H9 (cell line): Measurements from ENCODE around the gene ASTN2. TPM values are rescaled to one million over a fixed set of nuclear protein-coding genes. Genes with fewer than 3 reads are reported as not detected.

Experiments used
- DNase-seq: peaks from one replicate; pipeline ENCODE4 v3.0.0-alpha.2; 2017
- H2AFZ ChIP-seq: one replicate; pipeline ENCODE4 v1.6.1; 2013; ENCODE audit warnings: mild to moderate bottlenecking, low read length, control low read depth, moderate library complexity
- H2AK5ac ChIP-seq: 2 replicates; pipeline ENCODE4 v1.6.1; 2013; ENCODE audit warnings: low read length, control low read depth, mixed read lengths; ENCODE audit not compliant: insufficient read length
- H2BK120ac ChIP-seq: one replicate; pipeline ENCODE4 v1.6.1; 2013; ENCODE audit warnings: low read depth, mild to moderate bottlenecking, low read length, control low read depth, inconsistent platforms; ENCODE audit not compliant: poor library complexity, severe bottlenecking
- H2BK12ac ChIP-seq: 2 replicates; pipeline ENCODE4 v1.6.1; 2013; ENCODE audit warnings: low read length, control low read depth, mixed read lengths, low read depth; ENCODE audit not compliant: insufficient read length
- H2BK15ac ChIP-seq: 2 replicates; pipeline ENCODE4 v1.6.1; 2013; ENCODE audit warnings: low read depth, low read length, control low read depth
- H2BK20ac ChIP-seq: one replicate; pipeline ENCODE4 v1.6.1; 2013; ENCODE audit warnings: low read depth, mild to moderate bottlenecking, low read length, control low read depth, inconsistent platforms; ENCODE audit not compliant: poor library complexity, severe bottlenecking
- H2BK5ac ChIP-seq: 2 replicates; pipeline ENCODE4 v1.6.1; 2013; ENCODE audit warnings: low read length, control low read depth, mixed read lengths; ENCODE audit not compliant: insufficient read length
- H3K14ac ChIP-seq: 2 replicates; pipeline ENCODE4 v1.6.1; 2013; ENCODE audit warnings: low read length, control low read depth; ENCODE audit not compliant: insufficient read depth
- H3K18ac ChIP-seq: 2 replicates; pipeline ENCODE4 v1.6.1; 2013; ENCODE audit warnings: low read depth, mild to moderate bottlenecking, mixed read lengths, low read length, control low read depth; ENCODE audit not compliant: insufficient read length
- H3K23ac ChIP-seq: 2 replicates; pipeline ENCODE4 v1.6.1; 2013; ENCODE audit warnings: low read length, control low read depth, mixed read lengths, low read depth; ENCODE audit not compliant: insufficient read length
- H3K23me2 ChIP-seq: 2 replicates; pipeline ENCODE4 v1.6.1; 2013; ENCODE audit warnings: low read depth, mild to moderate bottlenecking, mixed read lengths, low read length, control low read depth; ENCODE audit not compliant: insufficient read length, poor library complexity, severe bottlenecking
- H3K27ac ChIP-seq: 2 replicates; pipeline ENCODE4 v1.5.1; 2013; ENCODE audit warnings: low read length, control low read depth, mixed read lengths, low read depth; ENCODE audit not compliant: insufficient read length
- H3K27me3 ChIP-seq: 2 replicates; pipeline ENCODE4 v1.6.1; 2013; ENCODE audit warnings: low read length, control low read depth, inconsistent platforms; ENCODE audit not compliant: insufficient read depth
- H3K4ac ChIP-seq: 2 replicates; pipeline ENCODE4 v1.6.1; 2013; ENCODE audit warnings: low read depth, mild to moderate bottlenecking, control low read depth, inconsistent platforms, low read length, moderate library complexity
- H3K4me1 ChIP-seq: 2 replicates; pipeline ENCODE4 v1.6.1; 2013; ENCODE audit warnings: low read length, control low read depth, inconsistent platforms; ENCODE audit not compliant: insufficient read depth
- H3K4me2 ChIP-seq: 2 replicates; pipeline ENCODE4 v1.6.1; 2013; ENCODE audit warnings: low read length, control low read depth, mixed read lengths; ENCODE audit not compliant: insufficient read length, insufficient read depth
- H3K56ac ChIP-seq: 2 replicates; pipeline ENCODE4 v1.6.1; 2013; ENCODE audit warnings: low read depth, mild to moderate bottlenecking, mixed read lengths, low read length, control low read depth; ENCODE audit not compliant: insufficient read length
- H3K79me1 ChIP-seq: 2 replicates; pipeline ENCODE4 v1.6.1; 2013; ENCODE audit warnings: low read depth, mild to moderate bottlenecking, moderate library complexity, low read length, control low read depth, inconsistent platforms; ENCODE audit not compliant: insufficient read depth, poor library complexity, severe bottlenecking
- H3K79me2 ChIP-seq: 2 replicates; pipeline ENCODE4 v1.6.1; 2013; ENCODE audit warnings: low read length, control low read depth, inconsistent platforms; ENCODE audit not compliant: insufficient read depth
- H3K9ac ChIP-seq: 2 replicates; pipeline ENCODE4 v1.6.1; 2013; ENCODE audit warnings: low read length, control low read depth, mixed read lengths; ENCODE audit not compliant: insufficient read length; ENCODE audit errors: extremely low read depth
- H3K9me3 ChIP-seq: one replicate; pipeline ENCODE4 v1.6.1; 2013; ENCODE audit warnings: low read depth, low read length, inconsistent platforms; ENCODE audit not compliant: control insufficient read depth
- H3T11ph ChIP-seq: one replicate; pipeline ENCODE4 v1.6.1; 2013; ENCODE audit warnings: mild to moderate bottlenecking, low read length, control low read depth, inconsistent platforms
- H4K20me1 ChIP-seq: one replicate; pipeline ENCODE4 v1.6.1; 2013; ENCODE audit not compliant: control insufficient read depth, insufficient read length, insufficient read depth
- H4K5ac ChIP-seq: 2 replicates; pipeline ENCODE4 v1.6.1; 2013; ENCODE audit warnings: low read depth, mild to moderate bottlenecking, mixed read lengths, low read length, control low read depth; ENCODE audit not compliant: insufficient read length
- H4K8ac ChIP-seq: replicated peaks from 2 replicates; pipeline ENCODE4 v1.6.1; 2013; ENCODE audit warnings: low read length, control low read depth, mixed read lengths, low read depth; ENCODE audit not compliant: insufficient read length
- H4K91ac ChIP-seq: 2 replicates; pipeline ENCODE4 v1.6.1; 2013; ENCODE audit warnings: low read depth, mild to moderate bottlenecking, moderate library complexity, mixed read lengths, low read length, control low read depth; ENCODE audit not compliant: insufficient read length
- H3K27ac Mint-ChIP-seq, 3 experiments: 2 replicates in 2 of 3; 3 replicates in 1 of 3; pipeline ENCODE4 v1.8.0; 2020 to 2021; ENCODE audit warnings: mixed read lengths in 3 of 3, mild to moderate bottlenecking in 1 of 3, moderate library complexity in 1 of 3
- H3K27me3 Mint-ChIP-seq: 2 replicates; pipeline ENCODE4 v1.8.0; 2021; ENCODE audit warnings: low read depth, mild to moderate bottlenecking, moderate library complexity, mixed read lengths
- H3K36me3 Mint-ChIP-seq, 3 experiments: 2 replicates in 2 of 3; 3 replicates in 1 of 3; pipeline ENCODE4 v1.8.0; 2020 to 2021; ENCODE audit warnings: low read depth in 3 of 3, mixed read lengths in 3 of 3; ENCODE audit not compliant: insufficient read depth in 1 of 3
- H3K4me1 Mint-ChIP-seq, 2 experiments: 2 replicates each; pipeline ENCODE4 v1.8.0; 2020; ENCODE audit warnings: mixed read lengths in 2 of 2
- H3K4me3 Mint-ChIP-seq, 2 experiments: 2 replicates in 1 of 2; 3 replicates in 1 of 2; pipeline ENCODE4 v1.8.0; 2020 to 2021; ENCODE audit warnings: mild to moderate bottlenecking in 2 of 2, mixed read lengths in 2 of 2, moderate library complexity in 1 of 2
- H3K9me3 Mint-ChIP-seq, 2 experiments: 2 replicates in 1 of 2; 3 replicates in 1 of 2; pipeline ENCODE4 v1.8.0; 2020; ENCODE audit warnings: mild to moderate bottlenecking in 2 of 2, mixed read lengths in 2 of 2, moderate library complexity in 1 of 2
- WGBS: extraction: QIAGEN DNeasy Blood & Tissue Kit; methylation state at CpG from one replicate; pipeline ENCODE4 v1.1.7; 2013; ENCODE audit warnings: missing lambda C conversion rate, low lambda C conversion rate, mixed read lengths; ENCODE audit not compliant: insufficient read length; ENCODE audit errors: extremely low coverage; 5-methylcytosine and 5-hydroxymethylcytosine counted together
- total RNA-seq: library from RNA; stranded (reverse); gene quantifications from 2 replicates; pipeline ENCODE4 v1.2.1, GENCODE V29; 2021
- TF ChIP-seq, protein P1 (sequence below): fragments of 200-600 bp; sonication (generic); conservative IDR thresholded peaks from 3 replicates; pipeline ENCODE4 v1.8.0; 2021; ENCODE audit warnings: antibody characterized with exemption, mild to moderate bottlenecking

The ASTN2 gene
- total RNA-seq, 1 experiment from 2014 or later, result 9.7 TPM

DNA sequence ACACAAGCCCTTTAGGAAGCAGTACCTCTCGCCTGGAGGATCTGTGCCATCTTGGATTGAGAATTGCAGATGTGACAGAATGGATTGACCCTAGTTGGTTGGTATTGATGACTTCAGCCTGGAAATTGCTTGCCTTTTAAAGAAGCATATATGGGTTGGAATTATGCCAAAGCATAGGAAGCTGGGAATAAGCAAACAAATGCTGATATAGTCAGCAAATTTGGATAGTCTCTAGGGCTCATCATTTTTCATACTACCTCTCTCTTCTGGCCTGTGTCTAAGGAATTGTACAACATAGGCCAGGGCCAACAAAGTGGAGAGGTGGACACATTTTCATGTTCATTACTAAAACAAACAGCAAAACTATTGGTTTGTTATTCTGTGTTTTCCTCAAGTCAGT lies 714.6 kb downstream of the ASTN2 start:
- Histone ChIP-seq H3K79me1 (no peaks in the 10 kb centered on the region), H3K18ac (no peak overlapping the region), H3K79me2 (no peaks in the 10 kb centered on the region), H2BK15ac (no peak overlapping the region), H2BK12ac (no peak overlapping the region), H3K9ac (no peak overlapping the region), H4K20me1 (no peaks in the 10 kb centered on the region), H4K8ac (no peak overlapping the region), H3K14ac (no peak overlapping the region), H3K4ac (no peak overlapping the region), H2AFZ (no peak overlapping the region), H3K4me1 (peaks cover 6% of the 10 kb centered on the region; the same call in 1 of the 2 replicates), H3K27ac (no peak overlapping the region), H3K56ac (no peak overlapping the region), H2BK5ac (no peak overlapping the region), H3K9me3 (no peaks in the 10 kb centered on the region), H2AK5ac (no peak overlapping the region), H4K5ac (no peak overlapping the region), H3K23ac (no peak overlapping the region), H4K91ac (no peak overlapping the region), H3K27me3 (no peaks in the 10 kb centered on the region), H3K4me2 (no peak overlapping the region), H2BK120ac (no peak overlapping the region), H3T11ph (no peak overlapping the region), H3K23me2 (no peaks in the 10 kb centered on the region), H2BK20ac (no peak overlapping the region)
- Mint-ChIP-seq H3K27me3 (no peaks in the 10 kb centered on the region), H3K4me1 (peaks cover 7 to 8% of the 10 kb centered on the region in 2 experiments), H3K9me3 (no peaks in the 10 kb centered on the region), H3K27ac (no peak overlapping the region), H3K36me3 (peaks cover 14 to 29% (median 29%) of the 10 kb centered on the region in 3 experiments), H3K4me3 (no peak overlapping the region)
- no peak for DNase-seq
- TF ChIP-seq, protein P1, sequence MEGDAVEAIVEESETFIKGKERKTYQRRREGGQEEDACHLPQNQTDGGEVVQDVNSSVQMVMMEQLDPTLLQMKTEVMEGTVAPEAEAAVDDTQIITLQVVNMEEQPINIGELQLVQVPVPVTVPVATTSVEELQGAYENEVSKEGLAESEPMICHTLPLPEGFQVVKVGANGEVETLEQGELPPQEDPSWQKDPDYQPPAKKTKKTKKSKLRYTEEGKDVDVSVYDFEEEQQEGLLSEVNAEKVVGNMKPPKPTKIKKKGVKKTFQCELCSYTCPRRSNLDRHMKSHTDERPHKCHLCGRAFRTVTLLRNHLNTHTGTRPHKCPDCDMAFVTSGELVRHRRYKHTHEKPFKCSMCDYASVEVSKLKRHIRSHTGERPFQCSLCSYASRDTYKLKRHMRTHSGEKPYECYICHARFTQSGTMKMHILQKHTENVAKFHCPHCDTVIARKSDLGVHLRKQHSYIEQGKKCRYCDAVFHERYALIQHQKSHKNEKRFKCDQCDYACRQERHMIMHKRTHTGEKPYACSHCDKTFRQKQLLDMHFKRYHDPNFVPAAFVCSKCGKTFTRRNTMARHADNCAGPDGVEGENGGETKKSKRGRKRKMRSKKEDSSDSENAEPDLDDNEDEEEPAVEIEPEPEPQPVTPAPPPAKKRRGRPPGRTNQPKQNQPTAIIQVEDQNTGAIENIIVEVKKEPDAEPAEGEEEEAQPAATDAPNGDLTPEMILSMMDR, result no peak
- WGBS, result no CpG with 5 or more reads among the region's 1 CpG
